Uterus (tissue), 4 donors: ENCODE data around the gene SUSD3. TPM values are rescaled to one million over a fixed set of nuclear protein-coding genes. Genes with fewer than 3 reads are reported as not detected.

Experiments used
- DNase-seq, 2 donors: peaks; one replicate each; pipeline ENCODE4 v3.0.0-alpha.2; 2019 to 2020
- H3K27ac ChIP-seq, 2 donors: fragments of 200-600 bp; sonication (generic); 1 replicate in 1 of 2; 2 replicates in 1 of 2; pipeline ENCODE4 v1.5.1; 2016 to 2018
- H3K27me3 ChIP-seq, 2 donors: fragments of 200-600 bp; sonication (generic); one replicate each; pipeline ENCODE4 v1.5.1; 2018 to 2019; ENCODE audit warnings: control low read depth in 1 of 2
- H3K36me3 ChIP-seq, 2 donors: fragments of 200-600 bp; sonication (generic); one replicate each; pipeline ENCODE4 v1.5.1; 2019; ENCODE audit warnings: control low read depth in 1 of 2
- H3K4me1 ChIP-seq, 2 donors: fragments of 200-600 bp; sonication (generic); one replicate each; pipeline ENCODE4 v1.5.1; 2018 to 2019; ENCODE audit warnings: control low read depth in 1 of 2
- H3K4me3 ChIP-seq, 2 donors: fragments of 200-600 bp; sonication (generic); 1 replicate in 1 of 2; 2 replicates in 1 of 2; pipeline ENCODE4 v1.5.1; 2018 to 2019; ENCODE audit warnings: mild to moderate bottlenecking in 1 of 2
- H3K9me3 ChIP-seq, 2 donors: fragments of 200-600 bp; sonication (generic); one replicate each; pipeline ENCODE4 v1.5.1; 2019; ENCODE audit warnings: control low read depth in 1 of 2
- POLR2A ChIP-seq, 2 donors: fragments of 450-650 bp; IDR thresholded peaks; one replicate each; pipeline ENCODE4 v1.6.1; 2016; ENCODE audit warnings: antibody characterized with exemption in 2 of 2, mild to moderate bottlenecking in 1 of 2, moderate library complexity in 1 of 2
- intact Hi-C: fragments of 100-400 bp; cut with DNase I; formaldehyde crosslinking; loops from one replicate; pipeline ENCODE4 v1.15.1; 2023; ENCODE audit warnings: low total_unique reads
- total RNA-seq, 4 donors: library from RNA; depleted of rRNA in 3 of 4; stranded (reverse); fragments of >200 nt in 3 of 4; gene quantifications; one replicate each; pipeline versions ENCODE4 v1.1.0 to v1.2.4, GENCODE V29; 2014 to 2023
- TF ChIP-seq, protein P1 (sequence below), 4 experiments: fragments of 200-600 bp in 2 of 4; fragments of 450-650 bp in 2 of 4; sonication (generic) in 2 of 4; IDR thresholded peaks; one replicate each; pipeline ENCODE4 v1.5.1; 2016 to 2019; ENCODE audit warnings: antibody characterized with exemption in 4 of 4, mild to moderate bottlenecking in 2 of 4, moderate library complexity in 1 of 4
- donor health status: DM: yes; HTN: yes; CAD: no.

Gene SUSD3
- total RNA-seq, 4 donors from 2014 or later: 9.3 to 52.7 (median 14.7) TPM

DNA sequence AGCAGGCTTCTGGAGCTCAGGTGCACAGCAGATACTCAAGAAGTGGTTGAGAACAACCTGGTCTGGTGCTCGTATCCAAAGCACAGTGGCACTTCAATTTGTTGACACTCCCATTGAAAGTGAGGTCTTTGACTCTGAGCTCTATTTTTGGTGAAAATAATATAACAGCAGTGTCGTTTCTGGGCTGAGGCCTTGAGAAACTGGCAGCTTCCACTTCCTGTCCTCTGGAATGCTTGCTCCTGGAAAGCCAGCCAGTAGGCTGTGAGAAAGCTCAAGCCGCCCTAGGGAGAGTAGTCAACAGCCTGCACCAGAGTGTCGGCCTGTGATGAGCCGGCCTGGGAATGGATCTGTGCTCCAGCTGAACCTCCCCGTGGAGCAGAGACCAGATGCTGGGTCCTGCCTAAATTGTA lies 6.8 kb upstream of the SUSD3 start:
- H3K27me3 ChIP-seq: no peaks in the 10 kb centered on the region
- TF ChIP-seq POLR2A (IDR thresholded peaks at IDR 0.05): no peak
- TF ChIP-seq, protein P1, sequence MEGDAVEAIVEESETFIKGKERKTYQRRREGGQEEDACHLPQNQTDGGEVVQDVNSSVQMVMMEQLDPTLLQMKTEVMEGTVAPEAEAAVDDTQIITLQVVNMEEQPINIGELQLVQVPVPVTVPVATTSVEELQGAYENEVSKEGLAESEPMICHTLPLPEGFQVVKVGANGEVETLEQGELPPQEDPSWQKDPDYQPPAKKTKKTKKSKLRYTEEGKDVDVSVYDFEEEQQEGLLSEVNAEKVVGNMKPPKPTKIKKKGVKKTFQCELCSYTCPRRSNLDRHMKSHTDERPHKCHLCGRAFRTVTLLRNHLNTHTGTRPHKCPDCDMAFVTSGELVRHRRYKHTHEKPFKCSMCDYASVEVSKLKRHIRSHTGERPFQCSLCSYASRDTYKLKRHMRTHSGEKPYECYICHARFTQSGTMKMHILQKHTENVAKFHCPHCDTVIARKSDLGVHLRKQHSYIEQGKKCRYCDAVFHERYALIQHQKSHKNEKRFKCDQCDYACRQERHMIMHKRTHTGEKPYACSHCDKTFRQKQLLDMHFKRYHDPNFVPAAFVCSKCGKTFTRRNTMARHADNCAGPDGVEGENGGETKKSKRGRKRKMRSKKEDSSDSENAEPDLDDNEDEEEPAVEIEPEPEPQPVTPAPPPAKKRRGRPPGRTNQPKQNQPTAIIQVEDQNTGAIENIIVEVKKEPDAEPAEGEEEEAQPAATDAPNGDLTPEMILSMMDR (IDR thresholded peaks at IDR 0.05): no peak
- no peaks in the 10 kb centered on the region for H3K36me3 ChIP-seq
- H3K9me3 ChIP-seq: no peaks in the 10 kb centered on the region
- no peak overlapping the region for H3K4me3 ChIP-seq
- intact Hi-C loops: no loop called here
- H3K27ac ChIP-seq: peak overlapping the region; percentile 74 to 77
- DNase-seq: peak; percentile 61 to 67
- H3K4me1 ChIP-seq: no peaks in the 10 kb centered on the region

DNA sequence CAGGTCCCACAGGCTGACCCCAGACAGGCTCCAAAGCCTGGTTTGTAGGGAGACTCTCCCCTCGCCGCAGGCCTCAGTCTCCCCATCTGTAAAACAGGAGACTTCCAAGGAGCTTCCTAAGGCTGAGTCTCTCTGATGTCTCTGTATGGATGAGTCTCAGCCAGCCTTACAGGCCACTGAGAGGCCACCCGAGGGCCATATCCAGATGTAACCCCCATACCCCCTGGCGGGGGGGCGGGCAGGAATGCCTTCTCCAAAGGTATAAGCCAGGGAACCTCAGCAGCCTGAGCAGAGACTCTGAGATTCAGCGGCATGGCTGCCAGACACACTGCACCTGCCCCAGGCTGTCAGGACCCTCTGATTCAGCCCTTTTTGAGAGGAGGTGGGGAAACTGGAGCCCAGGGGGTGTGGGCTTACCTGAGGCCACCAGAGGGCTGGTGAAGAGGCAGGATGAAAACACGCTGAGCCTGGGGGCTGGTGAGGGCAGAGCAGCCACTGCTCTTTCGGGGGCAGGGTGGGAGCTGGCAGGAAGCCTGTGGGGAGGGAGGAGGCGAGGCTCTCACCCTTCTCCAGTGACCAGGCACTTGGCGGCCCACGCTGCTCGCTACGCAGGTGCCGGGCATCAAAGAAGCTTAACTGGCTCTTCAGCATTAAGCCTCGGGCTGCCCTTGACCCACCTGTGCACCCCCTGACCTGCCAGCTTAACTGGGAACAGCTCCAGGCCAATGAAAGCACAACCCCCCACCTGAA lies 5.5 kb upstream of the SUSD3 start:
- H3K27ac ChIP-seq: peak overlapping the region; percentile 74 to 77
- no peaks in the 10 kb centered on the region for H3K36me3 ChIP-seq
- no peaks in the 10 kb centered on the region for H3K27me3 ChIP-seq
- H3K4me3 ChIP-seq: no peak overlapping the region
- no peak for DNase-seq
- no peaks in the 10 kb centered on the region for H3K9me3 ChIP-seq
- TF ChIP-seq POLR2A (IDR thresholded peaks at IDR 0.05): no peak
- no peaks in the 10 kb centered on the region for H3K4me1 ChIP-seq
- intact Hi-C loops: no loop called here

DNA sequence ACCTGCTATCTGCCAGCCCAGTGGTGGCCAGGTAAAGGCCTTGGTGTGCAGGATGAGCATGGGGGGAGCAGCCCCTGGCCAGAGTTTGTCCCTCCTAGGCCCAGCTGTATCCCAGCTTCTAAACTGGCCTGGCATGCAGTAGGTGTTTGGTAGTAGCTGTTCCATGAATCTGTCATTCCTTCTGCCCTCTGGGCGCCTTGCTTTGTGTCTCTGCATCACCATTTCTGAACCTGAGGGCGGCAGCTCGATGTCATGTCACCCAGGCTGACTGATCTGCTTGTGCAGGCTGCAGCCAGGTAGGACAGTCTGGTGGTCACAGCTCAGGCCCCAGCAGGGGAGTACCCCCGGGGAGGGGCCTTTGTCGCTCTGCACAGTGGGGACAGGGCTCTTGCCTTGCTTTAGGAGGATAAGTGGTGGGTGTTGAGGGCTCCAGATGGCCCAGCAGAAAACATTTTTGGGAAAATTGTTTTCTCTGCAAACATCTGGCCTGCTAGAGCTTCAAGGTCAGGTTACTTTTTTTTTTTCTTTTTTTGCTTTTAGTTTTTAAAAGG lies 4.6 kb upstream of the SUSD3 start:
- intact Hi-C loops: no loop called here
- TF ChIP-seq, protein P1 (IDR thresholded peaks at IDR 0.05): no peak
- no peak for TF ChIP-seq POLR2A (IDR thresholded peaks at IDR 0.05)
- H3K27ac ChIP-seq: no peak overlapping the region
- H3K36me3 ChIP-seq: no peaks in the 10 kb centered on the region
- no peak overlapping the region for H3K4me3 ChIP-seq
- no peak for DNase-seq
- H3K9me3 ChIP-seq: no peaks in the 10 kb centered on the region
- H3K4me1 ChIP-seq: no peaks in the 10 kb centered on the region
- H3K27me3 ChIP-seq: no peaks in the 10 kb centered on the region

DNA sequence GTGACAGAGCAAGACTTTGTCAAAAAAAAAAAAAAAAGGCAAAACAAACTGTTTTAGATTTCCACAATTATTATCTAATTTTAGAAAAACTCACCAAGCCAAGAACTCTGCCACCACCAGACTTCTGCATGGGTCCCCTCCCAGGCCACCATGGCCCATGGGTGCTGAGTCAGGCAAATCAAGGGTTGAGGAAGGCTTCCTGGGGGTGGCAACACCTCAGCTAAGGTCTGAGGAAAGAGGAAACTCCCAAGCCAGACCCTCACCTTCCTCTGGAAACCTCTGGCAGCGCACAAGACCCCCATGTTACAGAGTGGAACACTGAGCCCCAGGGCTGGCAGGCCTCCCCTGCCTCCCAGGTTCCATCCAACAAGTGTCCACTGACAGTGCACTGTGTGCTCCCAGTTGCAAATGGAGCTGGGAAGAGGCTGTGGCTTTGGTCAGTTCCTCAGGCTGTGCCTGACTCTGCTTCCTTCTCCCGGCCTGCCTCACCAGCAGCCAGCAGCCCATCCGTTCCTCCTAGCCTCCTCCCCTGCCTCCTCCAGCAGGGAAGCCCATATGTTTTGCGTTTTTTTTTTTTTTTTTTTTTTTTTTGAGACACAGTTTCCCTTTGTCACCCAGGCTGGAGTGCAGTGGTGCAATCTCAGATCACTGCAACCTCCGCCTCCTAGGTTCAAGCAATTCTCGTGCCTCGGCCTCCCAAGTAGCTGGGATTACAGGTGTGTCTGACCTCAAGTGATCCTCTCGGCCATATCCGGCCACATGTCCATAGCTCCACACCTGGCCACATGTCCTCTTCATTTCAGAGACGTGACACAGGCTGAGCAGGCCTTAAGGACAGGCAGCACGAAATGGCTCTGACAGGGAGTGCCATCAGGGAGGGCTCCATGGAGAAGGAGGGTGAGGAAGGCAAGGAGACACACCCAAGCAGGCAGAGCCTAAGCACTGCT lies 3.5 kb upstream of the SUSD3 start:
- intact Hi-C loops: no loop called here
- Histone ChIP-seq H3K4me1 (peaks cover 0 to 4% of the 10 kb centered on the region in 2 donors), H3K4me3 (no peak overlapping the region), H3K36me3 (no peaks in the 10 kb centered on the region), H3K27ac (no peak overlapping the region), H3K9me3 (no peaks in the 10 kb centered on the region), H3K27me3 (no peaks in the 10 kb centered on the region)
- DNase-seq: no peak
- TF ChIP-seq, protein P1 (IDR thresholded peaks at IDR 0.05): no peak
- no peak for TF ChIP-seq POLR2A (IDR thresholded peaks at IDR 0.05)

DNA sequence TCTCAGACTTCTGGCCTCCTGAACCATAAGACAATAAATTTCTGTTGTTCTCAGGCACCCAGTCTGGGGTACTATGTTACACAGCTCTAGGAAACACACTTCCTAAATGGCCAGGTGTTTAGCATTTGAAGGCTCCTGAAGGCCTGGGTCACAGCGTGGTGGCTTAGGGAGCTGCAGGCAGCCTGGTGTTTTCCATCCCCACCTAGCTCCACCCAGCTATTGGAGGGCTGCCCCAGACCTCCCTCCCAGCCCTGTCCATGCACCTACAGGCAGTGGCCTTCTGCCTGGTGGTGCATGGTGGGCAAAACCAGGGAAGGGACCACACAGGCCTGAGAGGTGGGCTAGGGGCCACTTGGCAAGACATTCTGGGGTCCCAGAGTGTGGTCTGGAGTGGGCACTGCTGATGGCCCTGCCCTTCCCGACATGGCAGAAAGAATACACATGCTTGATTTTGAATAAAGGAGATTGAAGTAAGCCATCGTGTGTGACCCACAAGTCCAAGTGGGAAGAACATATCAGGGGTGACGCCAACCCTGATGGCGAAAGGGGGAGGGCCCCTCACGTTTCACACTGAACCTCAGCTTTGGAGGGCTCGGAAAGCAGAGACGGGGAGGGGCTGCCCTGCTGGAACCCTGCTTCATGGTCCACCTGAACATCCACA lies 1.3 kb upstream of the SUSD3 start:
- Histone ChIP-seq H3K27me3 (no peaks in the 10 kb centered on the region), H3K36me3 (no peaks in the 10 kb centered on the region), H3K27ac (peak overlapping the region; percentile 22 to 95), H3K4me3 (no peak overlapping the region), H3K4me1 (peaks cover 3 to 21% of the 10 kb centered on the region in 2 donors), H3K9me3 (no peaks in the 10 kb centered on the region)
- TF ChIP-seq, protein P1 (IDR thresholded peaks at IDR 0.05): peak in 1 of 4 experiments; percentile 7
- no peak for TF ChIP-seq POLR2A (IDR thresholded peaks at IDR 0.05)
- intact Hi-C loops: no loop called here
- DNase-seq: peak in 1 of 2 donors; percentile 39
